H9 (cell line): ENCODE results near the gene CCDC85A. TPM values are rescaled to one million over a fixed set of nuclear protein-coding genes. Genes with fewer than 3 reads are reported as not detected.

Experiments used
- DNase-seq: peaks from one replicate; pipeline ENCODE4 v3.0.0-alpha.2; 2017
- H2AFZ ChIP-seq: one replicate; pipeline ENCODE4 v1.6.1; 2013; ENCODE audit warnings: mild to moderate bottlenecking, low read length, control low read depth, moderate library complexity
- H2AK5ac ChIP-seq: 2 replicates; pipeline ENCODE4 v1.6.1; 2013; ENCODE audit warnings: low read length, control low read depth, mixed read lengths; ENCODE audit not compliant: insufficient read length
- H2BK120ac ChIP-seq: one replicate; pipeline ENCODE4 v1.6.1; 2013; ENCODE audit warnings: low read depth, mild to moderate bottlenecking, low read length, control low read depth, inconsistent platforms; ENCODE audit not compliant: poor library complexity, severe bottlenecking
- H2BK12ac ChIP-seq: 2 replicates; pipeline ENCODE4 v1.6.1; 2013; ENCODE audit warnings: low read length, control low read depth, mixed read lengths, low read depth; ENCODE audit not compliant: insufficient read length
- H2BK15ac ChIP-seq: 2 replicates; pipeline ENCODE4 v1.6.1; 2013; ENCODE audit warnings: low read depth, low read length, control low read depth
- H2BK20ac ChIP-seq: one replicate; pipeline ENCODE4 v1.6.1; 2013; ENCODE audit warnings: low read depth, mild to moderate bottlenecking, low read length, control low read depth, inconsistent platforms; ENCODE audit not compliant: poor library complexity, severe bottlenecking
- H2BK5ac ChIP-seq: 2 replicates; pipeline ENCODE4 v1.6.1; 2013; ENCODE audit warnings: low read length, control low read depth, mixed read lengths; ENCODE audit not compliant: insufficient read length
- H3K14ac ChIP-seq: 2 replicates; pipeline ENCODE4 v1.6.1; 2013; ENCODE audit warnings: low read length, control low read depth; ENCODE audit not compliant: insufficient read depth
- H3K18ac ChIP-seq: 2 replicates; pipeline ENCODE4 v1.6.1; 2013; ENCODE audit warnings: low read depth, mild to moderate bottlenecking, mixed read lengths, low read length, control low read depth; ENCODE audit not compliant: insufficient read length
- H3K23ac ChIP-seq: 2 replicates; pipeline ENCODE4 v1.6.1; 2013; ENCODE audit warnings: low read length, control low read depth, mixed read lengths, low read depth; ENCODE audit not compliant: insufficient read length
- H3K23me2 ChIP-seq: 2 replicates; pipeline ENCODE4 v1.6.1; 2013; ENCODE audit warnings: low read depth, mild to moderate bottlenecking, mixed read lengths, low read length, control low read depth; ENCODE audit not compliant: insufficient read length, poor library complexity, severe bottlenecking
- H3K27ac ChIP-seq: 2 replicates; pipeline ENCODE4 v1.5.1; 2013; ENCODE audit warnings: low read length, control low read depth, mixed read lengths, low read depth; ENCODE audit not compliant: insufficient read length
- H3K27me3 ChIP-seq: 2 replicates; pipeline ENCODE4 v1.6.1; 2013; ENCODE audit warnings: low read length, control low read depth, inconsistent platforms; ENCODE audit not compliant: insufficient read depth
- H3K4ac ChIP-seq: 2 replicates; pipeline ENCODE4 v1.6.1; 2013; ENCODE audit warnings: low read depth, mild to moderate bottlenecking, control low read depth, inconsistent platforms, low read length, moderate library complexity
- H3K4me1 ChIP-seq: 2 replicates; pipeline ENCODE4 v1.6.1; 2013; ENCODE audit warnings: low read length, control low read depth, inconsistent platforms; ENCODE audit not compliant: insufficient read depth
- H3K4me2 ChIP-seq: 2 replicates; pipeline ENCODE4 v1.6.1; 2013; ENCODE audit warnings: low read length, control low read depth, mixed read lengths; ENCODE audit not compliant: insufficient read length, insufficient read depth
- H3K56ac ChIP-seq: 2 replicates; pipeline ENCODE4 v1.6.1; 2013; ENCODE audit warnings: low read depth, mild to moderate bottlenecking, mixed read lengths, low read length, control low read depth; ENCODE audit not compliant: insufficient read length
- H3K79me1 ChIP-seq: 2 replicates; pipeline ENCODE4 v1.6.1; 2013; ENCODE audit warnings: low read depth, mild to moderate bottlenecking, moderate library complexity, low read length, control low read depth, inconsistent platforms; ENCODE audit not compliant: insufficient read depth, poor library complexity, severe bottlenecking
- H3K79me2 ChIP-seq: 2 replicates; pipeline ENCODE4 v1.6.1; 2013; ENCODE audit warnings: low read length, control low read depth, inconsistent platforms; ENCODE audit not compliant: insufficient read depth
- H3K9ac ChIP-seq: 2 replicates; pipeline ENCODE4 v1.6.1; 2013; ENCODE audit warnings: low read length, control low read depth, mixed read lengths; ENCODE audit not compliant: insufficient read length; ENCODE audit errors: extremely low read depth
- H3K9me3 ChIP-seq: one replicate; pipeline ENCODE4 v1.6.1; 2013; ENCODE audit warnings: low read depth, low read length, inconsistent platforms; ENCODE audit not compliant: control insufficient read depth
- H3T11ph ChIP-seq: one replicate; pipeline ENCODE4 v1.6.1; 2013; ENCODE audit warnings: mild to moderate bottlenecking, low read length, control low read depth, inconsistent platforms
- H4K20me1 ChIP-seq: one replicate; pipeline ENCODE4 v1.6.1; 2013; ENCODE audit not compliant: control insufficient read depth, insufficient read length, insufficient read depth
- H4K5ac ChIP-seq: 2 replicates; pipeline ENCODE4 v1.6.1; 2013; ENCODE audit warnings: low read depth, mild to moderate bottlenecking, mixed read lengths, low read length, control low read depth; ENCODE audit not compliant: insufficient read length
- H4K8ac ChIP-seq: replicated peaks from 2 replicates; pipeline ENCODE4 v1.6.1; 2013; ENCODE audit warnings: low read length, control low read depth, mixed read lengths, low read depth; ENCODE audit not compliant: insufficient read length
- H4K91ac ChIP-seq: 2 replicates; pipeline ENCODE4 v1.6.1; 2013; ENCODE audit warnings: low read depth, mild to moderate bottlenecking, moderate library complexity, mixed read lengths, low read length, control low read depth; ENCODE audit not compliant: insufficient read length
- H3K27ac Mint-ChIP-seq, 3 experiments: 2 replicates in 2 of 3; 3 replicates in 1 of 3; pipeline ENCODE4 v1.8.0; 2020 to 2021; ENCODE audit warnings: mixed read lengths in 3 of 3, mild to moderate bottlenecking in 1 of 3, moderate library complexity in 1 of 3
- H3K27me3 Mint-ChIP-seq: 2 replicates; pipeline ENCODE4 v1.8.0; 2021; ENCODE audit warnings: low read depth, mild to moderate bottlenecking, moderate library complexity, mixed read lengths
- H3K36me3 Mint-ChIP-seq, 3 experiments: 2 replicates in 2 of 3; 3 replicates in 1 of 3; pipeline ENCODE4 v1.8.0; 2020 to 2021; ENCODE audit warnings: low read depth in 3 of 3, mixed read lengths in 3 of 3; ENCODE audit not compliant: insufficient read depth in 1 of 3
- H3K4me1 Mint-ChIP-seq, 2 experiments: 2 replicates each; pipeline ENCODE4 v1.8.0; 2020; ENCODE audit warnings: mixed read lengths in 2 of 2
- H3K4me3 Mint-ChIP-seq, 2 experiments: 2 replicates in 1 of 2; 3 replicates in 1 of 2; pipeline ENCODE4 v1.8.0; 2020 to 2021; ENCODE audit warnings: mild to moderate bottlenecking in 2 of 2, mixed read lengths in 2 of 2, moderate library complexity in 1 of 2
- H3K9me3 Mint-ChIP-seq, 2 experiments: 2 replicates in 1 of 2; 3 replicates in 1 of 2; pipeline ENCODE4 v1.8.0; 2020; ENCODE audit warnings: mild to moderate bottlenecking in 2 of 2, mixed read lengths in 2 of 2, moderate library complexity in 1 of 2
- WGBS: extraction: QIAGEN DNeasy Blood & Tissue Kit; methylation state at CpG from one replicate; pipeline ENCODE4 v1.1.7; 2013; ENCODE audit warnings: missing lambda C conversion rate, low lambda C conversion rate, mixed read lengths; ENCODE audit not compliant: insufficient read length; ENCODE audit errors: extremely low coverage; 5-methylcytosine and 5-hydroxymethylcytosine counted together
- total RNA-seq: library from RNA; stranded (reverse); gene quantifications from 2 replicates; pipeline ENCODE4 v1.2.1, GENCODE V29; 2021
- TF ChIP-seq, protein P1 (sequence below): fragments of 200-600 bp; sonication (generic); conservative IDR thresholded peaks from 3 replicates; pipeline ENCODE4 v1.8.0; 2021; ENCODE audit warnings: antibody characterized with exemption, mild to moderate bottlenecking

The CCDC85A gene
- total RNA-seq, 1 experiment from 2014 or later: 0.17 TPM

DNA sequence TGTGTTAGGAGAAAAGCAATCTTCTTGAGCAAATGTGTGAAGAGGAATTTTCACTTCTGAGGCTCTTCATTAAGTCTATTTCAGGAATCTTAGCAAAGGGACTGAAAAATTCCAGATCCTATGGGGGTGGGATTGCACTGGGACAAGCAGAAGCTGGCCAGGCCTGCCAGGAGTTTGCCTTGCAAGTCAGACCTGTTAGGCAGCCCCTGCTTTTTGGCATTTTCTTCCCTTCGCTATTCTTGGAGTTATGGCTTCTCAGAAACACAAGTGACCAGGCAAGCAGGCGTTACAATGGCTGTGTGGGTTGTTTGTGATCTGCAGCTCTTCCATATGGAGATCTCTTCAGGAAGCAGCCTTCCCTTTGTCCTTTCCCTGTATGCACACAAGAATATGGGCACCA, 8.0 kb upstream of the CCDC85A start:
- peaks cover 0 to 10% (median 4%) of the 10 kb centered on the region in 3 experiments; a peak in 4 of 7 replicates for H3K36me3 Mint-ChIP-seq
- Histone ChIP-seq H2AFZ (no peak overlapping the region), H4K20me1 (no peaks in the 10 kb centered on the region), H4K8ac (no peak overlapping the region), H3K4me2 (no peak overlapping the region), H3K4ac (no peak overlapping the region), H3T11ph (no peak overlapping the region), H2BK15ac (no peak overlapping the region), H2AK5ac (no peak overlapping the region), H3K18ac (no peak overlapping the region), H3K9ac (no peak overlapping the region), H3K9me3 (no peaks in the 10 kb centered on the region), H3K27me3 (peaks cover 22% of the 10 kb centered on the region; the same call in 1 of the 2 replicates), H2BK20ac (no peak overlapping the region), H3K23me2 (no peaks in the 10 kb centered on the region), H4K5ac (no peak overlapping the region), H4K91ac (no peak overlapping the region), H3K4me1 (0 out of 2 replicates have a peak, but pooled peaks cover 3% of the 10 kb centered on the region), H3K79me2 (no peaks in the 10 kb centered on the region), H2BK120ac (no peak overlapping the region), H2BK5ac (no peak overlapping the region), H2BK12ac (no peak overlapping the region), H3K79me1 (no peaks in the 10 kb centered on the region), H3K14ac (no peak overlapping the region), H3K56ac (no peak overlapping the region), H3K23ac (no peak overlapping the region), H3K27ac (no peak overlapping the region)
- TF ChIP-seq, protein P1, sequence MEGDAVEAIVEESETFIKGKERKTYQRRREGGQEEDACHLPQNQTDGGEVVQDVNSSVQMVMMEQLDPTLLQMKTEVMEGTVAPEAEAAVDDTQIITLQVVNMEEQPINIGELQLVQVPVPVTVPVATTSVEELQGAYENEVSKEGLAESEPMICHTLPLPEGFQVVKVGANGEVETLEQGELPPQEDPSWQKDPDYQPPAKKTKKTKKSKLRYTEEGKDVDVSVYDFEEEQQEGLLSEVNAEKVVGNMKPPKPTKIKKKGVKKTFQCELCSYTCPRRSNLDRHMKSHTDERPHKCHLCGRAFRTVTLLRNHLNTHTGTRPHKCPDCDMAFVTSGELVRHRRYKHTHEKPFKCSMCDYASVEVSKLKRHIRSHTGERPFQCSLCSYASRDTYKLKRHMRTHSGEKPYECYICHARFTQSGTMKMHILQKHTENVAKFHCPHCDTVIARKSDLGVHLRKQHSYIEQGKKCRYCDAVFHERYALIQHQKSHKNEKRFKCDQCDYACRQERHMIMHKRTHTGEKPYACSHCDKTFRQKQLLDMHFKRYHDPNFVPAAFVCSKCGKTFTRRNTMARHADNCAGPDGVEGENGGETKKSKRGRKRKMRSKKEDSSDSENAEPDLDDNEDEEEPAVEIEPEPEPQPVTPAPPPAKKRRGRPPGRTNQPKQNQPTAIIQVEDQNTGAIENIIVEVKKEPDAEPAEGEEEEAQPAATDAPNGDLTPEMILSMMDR: no peak
- no peaks in the 10 kb centered on the region for H3K4me1 Mint-ChIP-seq
- no CpG with 5 or more reads among the region's 2 CpGs for WGBS
- peaks cover 0 to 3% of the 10 kb centered on the region in 2 experiments; a peak in 2 of 5 replicates for H3K9me3 Mint-ChIP-seq
- no peak overlapping the region for H3K27ac Mint-ChIP-seq
- no peak for DNase-seq
- peaks cover 89% of the 10 kb centered on the region for H3K27me3 Mint-ChIP-seq
- H3K4me3 Mint-ChIP-seq: no peak overlapping the region
